GM11168 (cell line): ENCODE measurements around the gene GTPBP4.
"Not testable (repeated sequence)": the region's sequence is repeated elsewhere in the genome, so short reads cannot be mapped to it uniquely, and the experiment has no call there.

Source experiments
- in situ Hi-C: fragments of 300-500 bp; cut with MboI; formaldehyde crosslinking; loops from one replicate; pipeline ENCODE4 v1.12.0; 2022; ENCODE audit warnings: low sequenced_read_pairs; ENCODE audit not compliant: unreplicated experiment

The GTPBP4 gene

DNA sequence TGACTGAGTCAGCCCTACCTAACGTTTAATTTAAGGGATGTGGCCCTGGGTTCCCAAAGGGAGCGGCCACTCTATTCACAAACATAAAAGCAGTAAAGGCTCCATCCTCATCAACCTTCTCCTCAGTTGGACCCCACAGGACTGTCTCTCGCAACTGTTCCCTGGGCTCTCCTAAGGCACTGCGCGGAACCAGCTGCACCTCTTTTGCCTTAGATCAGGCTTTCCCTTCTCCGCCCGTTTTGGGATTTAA, 689 bp upstream of the GTPBP4 start:
- in situ Hi-C loops: no loop called here

DNA sequence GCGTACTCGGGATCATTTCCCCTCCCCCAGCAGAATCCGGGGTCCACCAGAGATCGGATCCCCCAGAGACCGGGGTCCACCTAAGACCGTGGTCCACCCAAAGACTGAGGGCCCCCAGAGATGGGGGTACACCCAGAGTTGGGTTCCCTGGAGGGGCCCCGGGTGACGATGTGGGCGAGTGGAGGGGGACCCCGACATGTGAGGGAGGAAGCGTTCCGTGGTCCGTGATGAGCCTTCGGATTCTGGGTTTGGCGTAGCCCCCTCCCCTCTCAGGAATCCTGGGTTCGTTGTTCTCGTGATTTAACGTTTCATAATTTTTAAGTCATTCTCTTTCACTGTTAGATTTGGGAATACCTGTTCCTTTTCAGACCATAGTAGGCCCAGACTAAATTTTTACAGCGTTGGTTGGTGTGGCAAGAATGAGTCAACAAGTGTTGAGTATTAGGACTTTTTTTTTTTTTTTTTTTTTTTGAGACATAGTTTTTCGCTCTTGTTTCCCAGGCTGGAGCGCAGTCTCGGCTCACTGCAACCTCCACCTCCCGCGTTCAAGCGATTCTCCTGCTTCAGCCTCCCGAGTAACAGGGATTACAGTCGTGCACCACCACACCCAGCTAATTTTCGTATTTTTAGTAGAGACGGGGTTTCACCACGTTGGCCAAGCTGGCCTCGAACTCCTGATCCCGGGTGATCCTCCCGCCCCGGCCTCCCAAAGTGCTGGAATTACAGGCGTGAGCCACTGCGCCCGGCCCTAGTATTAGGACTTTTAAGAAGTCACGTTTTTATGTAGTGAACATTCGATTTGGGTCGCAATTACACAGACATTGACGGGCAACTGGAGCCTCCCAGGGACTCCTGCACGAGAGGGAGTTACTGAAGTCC, 672 bp downstream of the GTPBP4 start:
- in situ Hi-C loops: no loop called here

- in situ Hi-C loops: no loop called here
These were observed 2.6 kb downstream of the GTPBP4 start for GRCh38 chr10:990808-991207.

DNA sequence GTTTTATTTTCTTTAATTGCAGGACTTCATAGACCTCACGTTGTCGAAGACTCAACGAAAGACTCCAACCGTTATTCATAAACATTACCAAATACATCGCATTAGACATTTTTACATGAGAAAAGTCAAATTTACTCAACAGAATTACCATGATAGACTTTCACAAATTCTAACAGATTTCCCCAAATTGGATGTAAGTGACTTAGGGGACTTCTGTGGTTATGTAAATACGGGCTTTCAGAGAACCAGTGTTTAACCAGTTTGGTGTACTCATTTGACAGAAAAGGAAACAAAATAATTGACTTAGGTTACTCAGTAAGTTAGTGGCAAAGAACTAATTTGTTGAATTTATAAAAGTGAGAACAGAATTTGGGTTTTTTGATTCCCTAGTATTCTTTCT, 4.2 kb downstream of the GTPBP4 start:
- in situ Hi-C loops: no loop called here

DNA sequence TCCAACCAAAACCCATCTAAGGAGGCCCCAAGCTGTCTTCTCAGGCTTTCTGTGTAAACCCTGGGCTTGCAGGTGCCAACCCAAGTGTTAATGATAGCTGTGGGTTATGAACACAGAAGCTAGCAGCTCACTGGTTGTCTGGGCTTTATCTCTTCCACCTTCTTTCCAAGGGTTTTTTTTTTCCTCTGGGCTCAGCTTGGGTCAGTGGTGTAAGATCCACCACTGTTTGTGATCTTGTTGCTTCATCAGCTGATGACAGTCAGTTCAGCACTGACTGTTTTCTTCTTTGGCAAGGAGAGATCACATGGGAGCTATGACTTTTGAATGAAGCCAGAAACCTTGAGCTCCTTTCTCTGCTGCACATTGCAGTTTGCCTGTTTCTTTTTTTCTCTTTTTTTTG, 4.6 kb downstream of the GTPBP4 start:
- in situ Hi-C loops: no loop called here

DNA sequence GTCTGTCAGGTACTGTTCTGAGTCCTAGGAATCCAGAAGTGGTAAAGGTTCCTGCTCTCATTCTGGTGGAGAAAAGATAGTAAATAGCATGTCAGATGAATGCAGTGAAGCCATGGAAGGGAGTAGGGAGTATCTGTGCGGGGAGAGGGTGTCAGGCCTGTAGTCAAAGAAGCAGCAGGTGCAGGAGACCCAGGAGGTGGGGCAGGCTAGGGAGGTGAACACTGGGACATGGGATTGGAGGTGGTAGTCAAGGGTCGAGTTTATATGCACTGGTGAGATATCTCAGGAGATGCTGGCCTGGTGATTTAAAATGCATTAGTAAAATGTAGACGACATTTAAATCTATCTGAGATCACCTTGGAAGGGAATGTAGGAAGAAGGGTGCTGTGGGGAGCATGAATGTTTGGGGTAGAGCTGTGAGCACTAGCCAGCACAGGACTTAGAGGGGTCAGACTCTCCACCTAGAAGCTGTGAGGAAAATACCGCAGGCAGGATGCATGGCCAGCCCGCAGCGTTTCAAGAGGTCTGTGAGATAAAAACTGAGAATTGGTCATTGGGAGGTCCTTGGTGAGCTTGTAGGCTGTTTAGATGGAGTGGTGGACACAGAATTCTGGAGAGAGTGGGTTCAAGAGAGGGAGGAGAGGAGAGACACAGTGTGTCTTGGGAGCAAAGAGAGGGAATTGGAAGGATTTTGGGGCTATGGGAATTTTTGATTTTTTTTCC, 6.8 kb downstream of the GTPBP4 start:
- in situ Hi-C loops: no loop called here

GRCh38 chr10:995559-995926, 7.3 kb downstream of the GTPBP4 start:
- in situ Hi-C loops: no loop called here

DNA sequence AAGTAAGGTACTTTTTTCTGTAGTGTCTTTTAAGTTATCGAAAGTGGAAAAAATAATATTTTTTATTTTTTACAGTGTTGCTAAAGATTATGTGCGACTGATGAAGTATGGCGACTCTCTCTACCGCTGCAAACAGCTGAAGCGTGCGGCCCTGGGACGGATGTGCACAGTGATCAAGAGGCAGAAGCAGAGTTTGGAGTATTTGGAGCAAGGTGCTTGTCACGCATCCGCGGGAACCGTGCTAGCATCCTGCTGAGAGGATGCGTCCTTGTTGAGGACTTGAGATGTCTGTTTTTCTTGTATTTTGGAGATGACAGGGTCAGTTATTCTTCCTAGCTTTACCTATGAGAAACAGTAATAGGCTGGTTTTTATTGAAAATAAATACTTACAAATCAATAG, 7.8 kb downstream of the GTPBP4 start:
- in situ Hi-C loops: no loop called here

DNA sequence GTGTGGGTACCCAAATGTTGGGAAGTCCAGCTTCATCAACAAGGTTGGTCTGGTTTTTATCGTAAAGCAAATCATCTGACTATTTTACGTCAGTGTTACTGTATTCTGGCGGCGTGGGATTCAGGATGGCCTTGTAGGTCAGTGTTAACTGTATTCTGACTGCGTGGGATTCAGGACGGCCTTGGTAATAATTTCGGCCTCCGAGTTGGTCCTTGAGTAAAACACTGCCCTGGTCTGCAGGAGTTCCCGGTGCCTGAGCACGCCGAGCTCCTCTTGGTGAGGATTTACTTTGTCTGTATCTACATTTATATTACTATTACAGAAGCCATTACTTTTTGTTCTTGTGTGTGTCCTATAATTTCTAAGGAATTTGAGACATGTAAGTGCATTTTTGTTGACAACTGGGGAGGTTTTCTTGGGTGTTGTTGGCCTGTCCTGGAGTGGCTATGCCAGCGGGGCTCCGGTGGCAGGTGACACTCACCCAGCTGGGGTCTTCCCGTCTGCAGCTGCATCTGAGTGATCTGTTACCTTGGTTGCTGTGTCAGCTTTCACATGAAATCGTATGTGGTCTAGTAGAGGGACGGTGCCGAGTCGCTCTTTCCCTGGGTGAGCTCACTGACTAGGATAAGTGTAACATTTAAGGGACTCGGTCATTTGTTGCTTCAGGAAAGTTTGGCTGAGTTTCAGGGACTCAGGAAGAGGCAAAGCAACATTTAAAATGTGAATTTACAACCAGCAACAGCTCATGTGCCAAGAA, 9.2 kb downstream of the GTPBP4 start:
- in situ Hi-C loops: no loop called here

GRCh38 chr10:1002425-1003006, 14.3 kb downstream of the GTPBP4 start:
- in situ Hi-C loops: no loop called here

GRCh38 chr10:1003884-1004670, 15.8 kb downstream of the GTPBP4 start:
- in situ Hi-C loops: no loop called here

DNA sequence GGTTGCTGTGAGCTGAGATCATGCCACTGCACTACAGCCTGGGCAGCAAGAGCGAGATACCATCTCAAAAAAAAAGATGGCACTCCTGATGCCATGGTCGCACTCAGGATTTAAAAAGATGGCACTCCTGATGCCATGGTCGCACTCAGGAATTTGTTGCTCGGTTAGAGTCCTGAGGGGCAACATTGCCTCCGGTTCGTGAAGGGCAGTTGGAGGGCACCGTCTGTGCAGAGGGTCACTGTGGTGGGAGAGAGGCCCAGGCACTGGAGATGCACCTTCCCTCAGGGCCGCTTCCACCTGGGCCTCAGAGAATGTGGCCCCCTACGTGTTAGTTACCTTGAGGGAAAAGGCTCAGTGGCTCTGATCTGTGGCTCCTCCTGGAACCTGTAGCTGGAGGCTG, 18.3 kb downstream of the GTPBP4 start:
- in situ Hi-C loops: no loop called here

- in situ Hi-C loops: no loop called here
These were observed 19.3 kb downstream of the GTPBP4 start for GRCh38 chr10:1007583-1007982.

DNA sequence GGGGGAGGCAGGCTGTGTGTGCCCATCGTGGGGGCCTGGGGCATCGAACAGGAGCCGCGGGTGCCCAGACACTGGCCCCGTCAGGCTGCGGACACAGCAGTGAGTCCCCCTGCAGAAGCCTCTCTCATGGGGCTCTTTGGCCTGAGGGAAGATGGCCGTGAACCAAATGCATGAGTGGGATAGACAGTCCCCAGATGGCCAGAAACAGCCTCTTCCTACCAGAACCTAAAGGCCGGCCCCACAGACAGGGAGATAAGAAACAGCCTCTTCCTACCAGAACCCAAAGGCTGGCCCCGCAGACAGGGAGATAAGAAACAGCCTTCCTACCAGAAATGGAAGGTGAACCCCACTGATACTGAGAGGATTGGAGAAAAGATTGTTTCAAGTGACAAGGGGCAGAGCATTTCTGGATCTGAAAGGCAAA, 20.8 kb downstream of the GTPBP4 start:
- in situ Hi-C loops: no loop called here

DNA sequence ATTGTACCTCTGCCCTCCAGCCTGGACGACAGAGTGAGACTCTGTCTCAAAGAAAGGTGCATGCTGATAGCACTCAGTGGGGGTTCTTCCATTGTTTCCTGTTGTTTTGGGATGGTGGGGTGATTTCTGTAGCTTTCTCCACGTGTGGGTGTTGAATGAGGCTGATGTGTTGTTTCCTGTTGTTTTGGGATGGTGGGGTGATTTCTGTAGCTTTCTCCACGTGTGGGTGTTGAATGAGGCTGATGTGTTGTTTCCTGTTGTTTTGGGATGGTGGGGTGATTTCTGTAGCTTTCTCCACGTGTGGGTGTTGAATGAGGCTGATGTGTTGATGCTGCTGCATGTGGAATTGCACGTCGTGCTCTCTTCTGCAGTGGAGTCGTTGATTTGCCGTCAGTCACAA, 21.7 kb downstream of the GTPBP4 start:
- in situ Hi-C loops: not testable (repeated sequence)

GRCh38 chr10:1010703-1011102, 22.5 kb downstream of the GTPBP4 start:
- in situ Hi-C loops: no loop called here

- in situ Hi-C loops: no loop called here
These were observed 23.5 kb downstream of the GTPBP4 start for GRCh38 chr10:1011696-1012095.

DNA sequence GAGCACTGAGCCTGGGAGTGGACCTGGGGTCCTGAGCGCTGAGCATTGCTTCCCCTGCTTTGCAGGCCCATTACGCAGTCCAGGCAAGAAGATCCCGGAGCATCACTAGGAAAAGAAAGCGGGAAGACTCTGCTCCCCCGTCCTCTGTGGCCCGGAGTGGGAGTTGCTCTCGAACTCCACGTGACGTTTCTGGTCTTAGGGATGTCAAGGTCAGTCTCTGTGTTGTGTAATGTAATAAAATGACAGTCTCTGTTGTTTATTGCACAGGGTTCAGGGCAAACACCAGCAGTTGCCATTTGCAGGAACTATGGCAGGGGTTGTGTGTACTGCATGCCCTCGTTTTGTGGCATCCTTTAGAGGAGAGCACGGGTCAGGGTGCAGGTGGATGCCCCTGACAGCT, 27.5 kb downstream of the GTPBP4 start:
- in situ Hi-C loops: no loop called here

GRCh38 chr10:1019362-1019761, 31.1 kb downstream of the GTPBP4 start:
- in situ Hi-C loops: no loop called here

GRCh38 chr10:1020460-1020859, 32.2 kb downstream of the GTPBP4 start:
- in situ Hi-C loops: no loop called here
